ENCODE data around the gene HSPA1B. TPM values are rescaled to one million over a fixed set of nuclear protein-coding genes. Genes with fewer than 3 reads are reported as not detected.

HSPA1B gene
- polyA plus RNA-seq, 1 experiment: 31.9 TPM

- no peaks in the 10 kb centered on the region for H3K27me3 ChIP-seq (ENCODE audit: control insufficient read depth, insufficient read depth, low read length)
These were observed 2.0 kb upstream of the HSPA1B start for GRCh38 chr6:31825553-31825952.

GRCh38 chr6:31826793-31827285 lies 699 bp upstream of the HSPA1B start:
- TF ChIP-seq CTCF (IDR thresholded peaks at IDR 0.05; ENCODE audit: low read depth, low read length): no peak
- ChIA-PET POLR2A (interaction anchor here (0.5 to 2.3 kb wide), 37 partner anchors 8 to 281 kb away, joined by 3 to 53 read pairs (median 5); partner anchors contain the start of genes ABHD16A, ATP6V1G2, BAG6 and C6orf47), CTCF (interaction anchor here (1.2 kb wide), 1 partner anchor 57 kb away, joined by 3 read pairs; no protein-coding TSS in a partner anchor)
- Histone ChIP-seq H3K27ac (ENCODE audit: low read depth, low read length) (peak overlapping the region; percentile 90), H3K27me3 (ENCODE audit: control insufficient read depth, insufficient read depth, low read length) (no peaks in the 10 kb centered on the region), H3K9me3 (ENCODE audit: control insufficient read depth, insufficient read depth, low read length) (no peaks in the 10 kb centered on the region), H3K4me3 (ENCODE audit: low read depth, low read length) (peak overlapping the region; percentile 55)
- DNase-seq (ENCODE audit: low read depth, low spot score): no peak

More at GRCh38 chr6:31825553-31825952, 2.0 kb upstream of the HSPA1B start:
- no peak for TF ChIP-seq CTCF (IDR thresholded peaks at IDR 0.05; ENCODE audit: low read depth, low read length)
- ChIA-PET POLR2A (no interaction called here), CTCF (interaction anchor here (0.6 kb wide), 1 partner anchor 145 kb away, joined by 3 read pairs; the partner anchor contains the start of gene LY6G5C)
- Histone ChIP-seq H3K9me3 (ENCODE audit: control insufficient read depth, insufficient read depth, low read length) (no peaks in the 10 kb centered on the region), H3K27ac (ENCODE audit: low read depth, low read length) (no peak overlapping the region), H3K4me3 (ENCODE audit: low read depth, low read length) (no peak overlapping the region)
- DNase-seq (ENCODE audit: low read depth, low spot score): no peak

- ChIA-PET POLR2A (interaction anchor here (0.6 to 1.5 kb wide), 8 partner anchors 15 to 1142 kb away, joined by 3 to 14 read pairs (median 6); partner anchors contain the start of genes HSPA1A, HSPA1L, NEU1 and VARS1), CTCF (interaction anchor here (0.6 to 2.5 kb wide), 26 partner anchors 9 to 375 kb away, joined by 3 to 20 read pairs (median 6); partner anchors contain the start of genes DDAH2, DXO, GPANK1 and HSPA1A)
- H3K4me3 ChIP-seq (ENCODE audit: low read depth, low read length): peak overlapping the region; percentile 64
- DNase-seq (ENCODE audit: low read depth, low spot score): no peak
- TF ChIP-seq CTCF (IDR thresholded peaks at IDR 0.05; ENCODE audit: low read depth, low read length): peak; percentile 38
- no peaks in the 10 kb centered on the region for H3K9me3 ChIP-seq (ENCODE audit: control insufficient read depth, insufficient read depth, low read length)
- H3K27ac ChIP-seq (ENCODE audit: low read depth, low read length): no peak overlapping the region
- H3K27me3 ChIP-seq (ENCODE audit: control insufficient read depth, insufficient read depth, low read length): no peaks in the 10 kb centered on the region
These were observed 2.2 kb downstream of the HSPA1B start for GRCh38 chr6:31829633-31830283.

- Histone ChIP-seq H3K4me3 (ENCODE audit: low read depth, low read length) (peak overlapping the region; percentile 64), H3K9me3 (ENCODE audit: control insufficient read depth, insufficient read depth, low read length) (no peaks in the 10 kb centered on the region), H3K27me3 (ENCODE audit: control insufficient read depth, insufficient read depth, low read length) (no peaks in the 10 kb centered on the region), H3K27ac (ENCODE audit: low read depth, low read length) (no peak overlapping the region)
- CTCF ChIA-PET: interaction anchor here (0.6 to 2.5 kb wide), 12 partner anchors 33 to 261 kb away, joined by 3 to 20 read pairs (median 6); partner anchors contain the start of genes APOM, DDAH2, GPANK1 and LY6G5C
- no peak for DNase-seq (ENCODE audit: low read depth, low spot score)
- POLR2A ChIA-PET: interaction anchor here (0.7 to 1.1 kb wide), 3 partner anchors 17 to 78 kb away, joined by 4 to 12 read pairs (median 5); partner anchors contain the start of gene NEU1
- TF ChIP-seq CTCF (IDR thresholded peaks at IDR 0.05; ENCODE audit: low read depth, low read length): no peak
These were observed 3.4 kb downstream of the HSPA1B start for GRCh38 chr6:31830886-31831335.

All from AG04450 (cell line).